ENCODE results near the gene NUDT15.

DNA sequence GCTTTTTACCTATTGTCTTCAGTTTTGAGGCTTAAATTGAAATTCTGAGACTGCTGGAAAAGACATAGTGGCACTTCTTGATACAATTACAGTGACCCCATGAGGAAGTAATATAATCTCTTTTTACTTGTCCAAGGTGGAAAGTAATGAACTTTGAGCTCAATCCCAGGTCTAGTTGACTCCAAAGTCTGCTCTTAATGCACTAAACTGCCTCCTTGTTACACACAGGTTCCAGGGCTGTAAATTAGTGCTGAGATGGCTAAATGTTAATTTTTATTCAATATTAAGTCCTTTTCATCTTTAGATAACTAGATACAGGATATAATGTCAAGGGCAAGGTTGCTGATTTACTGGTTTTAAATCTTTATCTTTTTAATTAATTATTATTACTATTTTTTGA is 2.5 kb downstream of the NUDT15 start:
- TF ChIP-seq, protein P1, sequence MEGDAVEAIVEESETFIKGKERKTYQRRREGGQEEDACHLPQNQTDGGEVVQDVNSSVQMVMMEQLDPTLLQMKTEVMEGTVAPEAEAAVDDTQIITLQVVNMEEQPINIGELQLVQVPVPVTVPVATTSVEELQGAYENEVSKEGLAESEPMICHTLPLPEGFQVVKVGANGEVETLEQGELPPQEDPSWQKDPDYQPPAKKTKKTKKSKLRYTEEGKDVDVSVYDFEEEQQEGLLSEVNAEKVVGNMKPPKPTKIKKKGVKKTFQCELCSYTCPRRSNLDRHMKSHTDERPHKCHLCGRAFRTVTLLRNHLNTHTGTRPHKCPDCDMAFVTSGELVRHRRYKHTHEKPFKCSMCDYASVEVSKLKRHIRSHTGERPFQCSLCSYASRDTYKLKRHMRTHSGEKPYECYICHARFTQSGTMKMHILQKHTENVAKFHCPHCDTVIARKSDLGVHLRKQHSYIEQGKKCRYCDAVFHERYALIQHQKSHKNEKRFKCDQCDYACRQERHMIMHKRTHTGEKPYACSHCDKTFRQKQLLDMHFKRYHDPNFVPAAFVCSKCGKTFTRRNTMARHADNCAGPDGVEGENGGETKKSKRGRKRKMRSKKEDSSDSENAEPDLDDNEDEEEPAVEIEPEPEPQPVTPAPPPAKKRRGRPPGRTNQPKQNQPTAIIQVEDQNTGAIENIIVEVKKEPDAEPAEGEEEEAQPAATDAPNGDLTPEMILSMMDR (IDR thresholded peaks at IDR 0.05), result no peak
- TF ChIP-seq POLR2A (IDR thresholded peaks at IDR 0.05), result no peak

All from ovary (tissue), 3 donors.